GM19455 (cell line): ENCODE measurements around the gene GDF3.
"Not testable (repeated sequence)": the region's sequence is repeated elsewhere in the genome, so short reads cannot be mapped to it uniquely, and the experiment has no call there.

Source experiments
- ATAC-seq: cut with Tn5 transposase; IDR thresholded peaks from one replicate; pipeline ENCODE4 v1.9.1; 2021; ENCODE audit not compliant: unreplicated experiment

The GDF3 gene

GRCh38 chr12:7695566-7696197, at the start of gene GDF3:
Gene GDF3, minus strand, starts transcription at chr12:7695775. Its CDS starts 47 bp downstream, at chr12:7695728.
- no peak for ATAC-seq

- ATAC-seq: no peak
These were observed 37.4 kb upstream of the GDF3 start for GRCh38 chr12:7732993-7733392.

GRCh38 chr12:7731486-7731885, 35.9 kb upstream of the GDF3 start:
- no peak for ATAC-seq

GRCh38 chr12:7730984-7731383, 35.4 kb upstream of the GDF3 start:
- not testable (repeated sequence) for ATAC-seq

- no peak for ATAC-seq
These were observed 34.2 kb upstream of the GDF3 start for GRCh38 chr12:7729746-7730145.

GRCh38 chr12:7723926-7724325, 28.4 kb upstream of the GDF3 start:
- no peak for ATAC-seq

- no peak for ATAC-seq
These were observed 24.6 kb upstream of the GDF3 start for GRCh38 chr12:7719946-7720730.

GRCh38 chr12:7716381-7716780, 20.8 kb upstream of the GDF3 start:
- ATAC-seq: no peak

- no peak for ATAC-seq
These were observed 17.4 kb upstream of the GDF3 start for GRCh38 chr12:7712841-7713442.

- no peak for ATAC-seq
These were observed 15.6 kb upstream of the GDF3 start, which contains the start of gene DPPA3 for GRCh38 chr12:7711133-7711532. Gene DPPA3, plus strand, starts transcription at chr12:7711433. Its CDS starts 138 bp downstream, at chr12:7711571.

- no peak for ATAC-seq
These were observed 14.5 kb upstream of the GDF3 start for GRCh38 chr12:7709969-7710675.

- ATAC-seq: no peak
These were observed 10.3 kb upstream of the GDF3 start for GRCh38 chr12:7705846-7706245.

- ATAC-seq: no peak
These were observed 376 bp downstream of the GDF3 start for GRCh38 chr12:7695237-7695560.

GRCh38 chr12:7694556-7695236, 879 bp downstream of the GDF3 start:
- no peak for ATAC-seq

- no peak for ATAC-seq
These were observed 1.8 kb downstream of the GDF3 start for GRCh38 chr12:7693793-7694192.

GRCh38 chr12:7681535-7681934, 14.0 kb downstream of the GDF3 start:
- ATAC-seq: no peak

GRCh38 chr12:7679251-7680045, 16.1 kb downstream of the GDF3 start:
- no peak for ATAC-seq

GRCh38 chr12:7678744-7679143, 16.8 kb downstream of the GDF3 start:
- ATAC-seq: no peak

GRCh38 chr12:7677432-7677888, 18.1 kb downstream of the GDF3 start:
- not testable (repeated sequence) for ATAC-seq

GRCh38 chr12:7675455-7675854, 20.1 kb downstream of the GDF3 start:
- not testable (repeated sequence) for ATAC-seq
